Lower leg skin (tissue), 4 donors: ENCODE measurements around the gene ZEB2. TPM values are rescaled to one million over a fixed set of nuclear protein-coding genes. Genes with fewer than 3 reads are reported as not detected.

Experiments used
- DNase-seq, 2 donors: peaks; one replicate each; pipeline ENCODE4 v3.0.0-alpha.2; 2019; ENCODE audit warnings: low spot score in 2 of 2
- H3K4me3 ChIP-seq: fragments of 200-600 bp; sonication (generic); 2 replicates; pipeline ENCODE4 v1.5.1; 2017; ENCODE audit warnings: mild to moderate bottlenecking, low read depth; ENCODE audit not compliant: poor library complexity, severe bottlenecking
- CTCF ChIP-seq, 3 donors: fragments of 450-650 bp; IDR thresholded peaks; one replicate each; pipeline ENCODE4 v1.5.1; 2016; ENCODE audit warnings: antibody characterized with exemption in 3 of 3, mild to moderate bottlenecking in 3 of 3, moderate library complexity in 2 of 3
- POLR2A ChIP-seq, 2 donors: fragments of 450-650 bp; IDR thresholded peaks; one replicate each; pipeline ENCODE4 v1.6.1; 2016 to 2017; ENCODE audit warnings: antibody characterized with exemption in 2 of 2, mild to moderate bottlenecking in 1 of 2, moderate library complexity in 1 of 2
- WGBS, 2 donors: methylation state at CpG; one replicate each; pipeline ENCODE4 v1.1.5; 2018; 5-methylcytosine and 5-hydroxymethylcytosine counted together
- intact Hi-C: fragments of 100-400 bp; cut with DNase I; formaldehyde crosslinking; loops from one replicate; pipeline ENCODE4 v1.15.0; 2023; ENCODE audit warnings: low total_unique reads
- total RNA-seq, 4 donors: library from RNA; depleted of rRNA; stranded (reverse); fragments of >200 nt; gene quantifications; one replicate each; pipeline ENCODE4 v1.1.0, GENCODE V29; 2016

Gene ZEB2
- total RNA-seq, 4 donors from 2014 or later, result 13.8 to 38.8 (median 30.3) TPM

GRCh38 chr2:144389151-144389929 lies 130.6 kb downstream of the ZEB2 start:
- TF ChIP-seq CTCF (IDR thresholded peaks at IDR 0.05), result no peak
- no peak for TF ChIP-seq POLR2A (IDR thresholded peaks at IDR 0.05)
- H3K4me3 ChIP-seq, result no peak overlapping the region
- intact Hi-C loops, result no loop called here
- 42 to 58% methylated on average over 37 of the region's 37 CpGs for WGBS, 2 donors
- DNase-seq, result no peak

GRCh38 chr2:144385381-144385780 lies 134.5 kb downstream of the ZEB2 start:
- TF ChIP-seq CTCF (IDR thresholded peaks at IDR 0.05), result no peak
- no peak for TF ChIP-seq POLR2A (IDR thresholded peaks at IDR 0.05)
- intact Hi-C loops, result no loop called here
- 87 to 94% methylated on average over 1 of the region's 1 CpG for WGBS, 2 donors
- H3K4me3 ChIP-seq, result no peak overlapping the region
- DNase-seq, result no peak

GRCh38 chr2:144383571-144384100 lies 136.3 kb downstream of the ZEB2 start:
- no peak for TF ChIP-seq POLR2A (IDR thresholded peaks at IDR 0.05)
- no peak for TF ChIP-seq CTCF (IDR thresholded peaks at IDR 0.05)
- 70 to 76% methylated on average over 4 of the region's 4 CpGs for WGBS, 2 donors
- DNase-seq, result no peak
- no peak overlapping the region for H3K4me3 ChIP-seq
- intact Hi-C loops, result no loop called here

- WGBS, 2 donors, result 64 to 72% methylated on average over 2 of the region's 2 CpGs
- TF ChIP-seq CTCF (IDR thresholded peaks at IDR 0.05) (no peak), POLR2A (IDR thresholded peaks at IDR 0.05) (no peak)
- intact Hi-C loops, result no loop called here
- DNase-seq, result no peak
- H3K4me3 ChIP-seq, result no peak overlapping the region
Measured at GRCh38 chr2:144382849-144383248, 137.1 kb downstream of the ZEB2 start.

GRCh38 chr2:144381716-144382115 lies 138.2 kb downstream of the ZEB2 start:
- H3K4me3 ChIP-seq, result no peak overlapping the region
- TF ChIP-seq POLR2A (IDR thresholded peaks at IDR 0.05) (no peak), CTCF (IDR thresholded peaks at IDR 0.05) (no peak)
- no peak for DNase-seq
- intact Hi-C loops, result no loop called here
- WGBS, 2 donors, result 77 to 80% methylated on average over 2 of the region's 2 CpGs
